T-helper 17 cell (primary cell): ENCODE data around the gene MGME1. TPM values are rescaled to one million over a fixed set of nuclear protein-coding genes. Genes with fewer than 3 reads are reported as not detected.

Source experiments
- ATAC-seq: fragments of 150-1000 bp; cut with Tn5 transposase; 2 replicates; pipeline ENCODE4 v1.10.0; 2021; ENCODE audit warnings: mild to moderate bottlenecking, moderate library complexity
- DNase-seq, 3 donors: peaks; one replicate each; pipeline versions ENCODE4 v3.0.0 to v3.0.0-alpha.2; 2020 to 2021
- H3K9me3 ChIP-seq: one replicate; pipeline ENCODE4 v1.7.0; 2013; ENCODE audit warnings: low read length, mild to moderate bottlenecking; ENCODE audit not compliant: control insufficient read depth, poor library complexity, severe bottlenecking
- H3K27ac Mint-ChIP-seq: one replicate; pipeline ENCODE4 v1.8.0; 2022; ENCODE audit warnings: mild to moderate bottlenecking, moderate library complexity, mixed read lengths
- H3K27me3 Mint-ChIP-seq: one replicate; pipeline ENCODE4 v1.8.0; 2022; ENCODE audit warnings: mixed read lengths
- H3K36me3 Mint-ChIP-seq: one replicate; pipeline ENCODE4 v1.8.0; 2022; ENCODE audit warnings: low read depth, mixed read lengths
- H3K4me1 Mint-ChIP-seq: one replicate; pipeline ENCODE4 v1.8.0; 2022; ENCODE audit warnings: mild to moderate bottlenecking, mixed read lengths
- H3K4me3 Mint-ChIP-seq: one replicate; pipeline ENCODE4 v1.8.0; 2022; ENCODE audit warnings: mild to moderate bottlenecking, moderate library complexity, mixed read lengths
- total RNA-seq, 4 donors: library from RNA in 2 of 4; stranded (reverse) in 2 of 4; gene quantifications; one replicate each; pipeline ENCODE4 v1.2.3 and lab custom pipeline; 2022 to 2026

Gene MGME1
- total RNA-seq, 2 donors from 2014 or later = 10.6 to 10.9 TPM

- Mint-ChIP-seq H3K36me3 (peaks cover 6% of the 10 kb centered on the region), H3K4me1 (peaks cover 16% of the 10 kb centered on the region)
Measured at GRCh38 chr20:17998446-17998845, 29.6 kb downstream of the MGME1 start.

GRCh38 chr20:17999566-17999965, 30.7 kb downstream of the MGME1 start:
- no peak for ATAC-seq
- Mint-ChIP-seq H3K27me3 (peaks cover 20% of the 10 kb centered on the region), H3K4me3 (no peak overlapping the region), H3K36me3 (peaks cover 6% of the 10 kb centered on the region), H3K27ac (no peak overlapping the region), H3K4me1 (peaks cover 13% of the 10 kb centered on the region)
- DNase-seq = no peak
- no peaks in the 10 kb centered on the region for H3K9me3 ChIP-seq

More at GRCh38 chr20:17998446-17998845, 29.6 kb downstream of the MGME1 start:
- H3K9me3 ChIP-seq = no peaks in the 10 kb centered on the region
- Mint-ChIP-seq H3K27ac (no peak overlapping the region), H3K27me3 (peaks cover 20% of the 10 kb centered on the region), H3K4me3 (no peak overlapping the region)
- DNase-seq (no peak), ATAC-seq (no peak)

GRCh38 chr20:18001131-18001921, 32.5 kb downstream of the MGME1 start:
- peaks cover 20% of the 10 kb centered on the region for H3K27me3 Mint-ChIP-seq
- no peak overlapping the region for H3K4me3 Mint-ChIP-seq
- H3K27ac Mint-ChIP-seq = no peak overlapping the region
- H3K4me1 Mint-ChIP-seq = peaks cover 8% of the 10 kb centered on the region
- DNase-seq (no peak), ATAC-seq (no peak)
- no peaks in the 10 kb centered on the region for H3K9me3 ChIP-seq
- H3K36me3 Mint-ChIP-seq = peaks cover 6% of the 10 kb centered on the region

GRCh38 chr20:18003897-18004296, 35.1 kb downstream of the MGME1 start:
- H3K4me3 Mint-ChIP-seq = no peak overlapping the region
- no peak overlapping the region for H3K27ac Mint-ChIP-seq
- DNase-seq (no peak), ATAC-seq (peak; percentile 27)
- H3K27me3 Mint-ChIP-seq = peaks cover 13% of the 10 kb centered on the region
- H3K9me3 ChIP-seq = no peaks in the 10 kb centered on the region
- peaks cover 2% of the 10 kb centered on the region for H3K36me3 Mint-ChIP-seq
- peaks cover 8% of the 10 kb centered on the region for H3K4me1 Mint-ChIP-seq

GRCh38 chr20:18004384-18005031, 35.7 kb downstream of the MGME1 start:
- H3K27ac Mint-ChIP-seq = no peak overlapping the region
- H3K36me3 Mint-ChIP-seq = peaks cover under 1% of the 10 kb centered on the region
- H3K4me3 Mint-ChIP-seq = no peak overlapping the region
- DNase-seq = no peak
- no peak for ATAC-seq
- H3K27me3 Mint-ChIP-seq = peaks cover 8% of the 10 kb centered on the region
- H3K9me3 ChIP-seq = no peaks in the 10 kb centered on the region
- H3K4me1 Mint-ChIP-seq = peaks cover 5% of the 10 kb centered on the region

- Mint-ChIP-seq H3K4me1 (peaks cover 3% of the 10 kb centered on the region), H3K27me3 (peaks cover 5% of the 10 kb centered on the region), H3K27ac (no peak overlapping the region), H3K36me3 (no peaks in the 10 kb centered on the region), H3K4me3 (no peak overlapping the region)
- DNase-seq (no peak), ATAC-seq (peak; percentile 30)
- H3K9me3 ChIP-seq = no peaks in the 10 kb centered on the region
Measured at GRCh38 chr20:18005170-18005989, 36.6 kb downstream of the MGME1 start.

- no peaks in the 10 kb centered on the region for H3K27me3 Mint-ChIP-seq
- peaks cover under 1% of the 10 kb centered on the region for H3K4me1 Mint-ChIP-seq
- H3K36me3 Mint-ChIP-seq = no peaks in the 10 kb centered on the region
- DNase-seq = no peak
- H3K27ac Mint-ChIP-seq = no peak overlapping the region
- no peaks in the 10 kb centered on the region for H3K9me3 ChIP-seq
- no peak overlapping the region for H3K4me3 Mint-ChIP-seq
- ATAC-seq = no peak
Measured at GRCh38 chr20:18005990-18006364, 37.2 kb downstream of the MGME1 start.

- H3K9me3 ChIP-seq = no peaks in the 10 kb centered on the region
- Mint-ChIP-seq H3K27me3 (peaks cover 4% of the 10 kb centered on the region), H3K36me3 (no peaks in the 10 kb centered on the region), H3K4me1 (no peaks in the 10 kb centered on the region), H3K4me3 (no peak overlapping the region), H3K27ac (no peak overlapping the region)
- ATAC-seq = no peak
- no peak for DNase-seq
Measured at GRCh38 chr20:18006684-18007083, 37.9 kb downstream of the MGME1 start.

GRCh38 chr20:18007534-18008292, 38.9 kb downstream of the MGME1 start:
- Mint-ChIP-seq H3K36me3 (peaks cover 2% of the 10 kb centered on the region), H3K4me1 (peaks cover 4% of the 10 kb centered on the region), H3K27ac (peak overlapping the region; percentile 39), H3K27me3 (peaks cover 5% of the 10 kb centered on the region), H3K4me3 (no peak overlapping the region)
- DNase-seq = no peak
- H3K9me3 ChIP-seq = no peaks in the 10 kb centered on the region
- ATAC-seq = no peak

- peaks cover 4% of the 10 kb centered on the region for H3K4me1 Mint-ChIP-seq
- ATAC-seq (no peak), DNase-seq (no peak)
- no peaks in the 10 kb centered on the region for H3K9me3 ChIP-seq
- peaks cover 5% of the 10 kb centered on the region for H3K27me3 Mint-ChIP-seq
- H3K36me3 Mint-ChIP-seq = peaks cover 2% of the 10 kb centered on the region
- H3K27ac Mint-ChIP-seq = no peak overlapping the region
- H3K4me3 Mint-ChIP-seq = no peak overlapping the region
Measured at GRCh38 chr20:18009116-18009515, 40.3 kb downstream of the MGME1 start.

- H3K4me3 Mint-ChIP-seq = no peak overlapping the region
- DNase-seq (no peak), ATAC-seq (no peak)
- H3K27me3 Mint-ChIP-seq = peaks cover 5% of the 10 kb centered on the region
- no peak overlapping the region for H3K27ac Mint-ChIP-seq
- peaks cover 4% of the 10 kb centered on the region for H3K4me1 Mint-ChIP-seq
- H3K9me3 ChIP-seq = no peaks in the 10 kb centered on the region
- H3K36me3 Mint-ChIP-seq = peaks cover 2% of the 10 kb centered on the region
Measured at GRCh38 chr20:18011482-18011881, 42.7 kb downstream of the MGME1 start.

- peaks cover 2% of the 10 kb centered on the region for H3K36me3 Mint-ChIP-seq
Measured at GRCh38 chr20:18011951-18012645, 43.3 kb downstream of the MGME1 start.

More at GRCh38 chr20:18011951-18012645, 43.3 kb downstream of the MGME1 start:
- H3K4me1 Mint-ChIP-seq = peaks cover 4% of the 10 kb centered on the region
- no peak for ATAC-seq
- DNase-seq = no peak
- H3K27ac Mint-ChIP-seq = no peak overlapping the region
- peaks cover 5% of the 10 kb centered on the region for H3K27me3 Mint-ChIP-seq
- no peak overlapping the region for H3K4me3 Mint-ChIP-seq
- H3K9me3 ChIP-seq = no peaks in the 10 kb centered on the region
